Activated gamma-delta T cell treated with anti-CD3 and anti-CD28 coated beads, Interleukin-2, amount 50 U/mL, for 16 hours (primary cell): ENCODE results near the gene HGS.
A peak's percentile ranks its signal among the peaks of the same experiment; 100 is the strongest.

Source experiments
- DNase-seq: peaks from one replicate; pipeline ENCODE4 v3.0.0-alpha.2; 2020; ENCODE audit warnings: low read depth

Gene HGS

DNA sequence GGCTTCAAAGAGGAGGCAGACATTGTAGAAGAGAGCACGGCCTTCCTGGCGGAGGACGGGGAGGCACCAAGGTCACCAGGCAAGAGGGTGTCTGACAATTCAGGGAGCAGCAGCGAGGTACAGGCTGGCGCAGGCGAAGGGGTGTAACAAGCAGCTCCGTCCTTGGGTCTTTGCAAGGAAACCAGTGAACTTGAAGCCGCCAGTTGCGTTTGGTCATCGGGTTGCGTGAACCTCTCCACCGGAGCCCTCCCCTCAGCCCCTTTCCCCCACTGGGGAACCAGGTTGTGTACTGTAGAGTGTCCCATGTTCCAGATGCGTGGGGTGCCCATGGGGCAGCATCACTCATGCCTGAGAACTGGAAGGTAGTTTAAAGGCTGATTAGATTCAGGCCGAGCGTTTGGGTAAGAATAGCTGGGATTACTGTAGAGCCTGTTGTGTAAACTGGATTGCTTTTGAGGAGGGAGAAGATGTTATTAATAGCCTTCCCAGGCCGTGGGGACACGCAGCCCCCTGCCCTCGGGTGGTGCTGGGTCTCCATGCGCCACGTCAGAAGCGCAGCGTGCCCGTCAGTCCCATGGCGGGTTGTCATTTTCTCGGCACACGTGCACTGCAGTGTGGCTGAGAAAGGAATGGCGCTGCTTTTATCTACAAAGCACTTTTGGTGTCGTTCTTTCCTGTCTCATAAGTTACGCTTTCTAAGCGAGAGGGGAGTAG is 21.9 kb downstream of the HGS start:
- no peak for DNase-seq

DNA sequence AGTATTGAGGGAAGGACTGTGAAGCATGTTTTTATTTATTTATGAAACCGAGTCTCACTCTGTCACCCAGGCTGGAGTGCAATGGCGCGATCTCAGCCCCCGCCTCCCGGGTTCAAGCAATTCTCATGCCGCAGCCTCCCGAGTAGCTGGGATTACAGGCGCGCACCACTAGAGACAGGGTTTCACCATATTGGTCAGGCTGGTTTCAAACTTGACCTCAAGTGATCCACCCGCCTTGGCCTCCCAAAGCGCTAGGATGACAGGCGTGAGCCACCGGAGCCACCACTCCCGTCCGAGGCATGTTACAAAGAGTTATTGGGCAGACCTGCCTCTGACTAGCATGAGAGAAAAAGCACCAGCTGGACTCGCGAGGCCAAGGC is 22.4 kb downstream of the HGS start:
- no peak for DNase-seq

DNA sequence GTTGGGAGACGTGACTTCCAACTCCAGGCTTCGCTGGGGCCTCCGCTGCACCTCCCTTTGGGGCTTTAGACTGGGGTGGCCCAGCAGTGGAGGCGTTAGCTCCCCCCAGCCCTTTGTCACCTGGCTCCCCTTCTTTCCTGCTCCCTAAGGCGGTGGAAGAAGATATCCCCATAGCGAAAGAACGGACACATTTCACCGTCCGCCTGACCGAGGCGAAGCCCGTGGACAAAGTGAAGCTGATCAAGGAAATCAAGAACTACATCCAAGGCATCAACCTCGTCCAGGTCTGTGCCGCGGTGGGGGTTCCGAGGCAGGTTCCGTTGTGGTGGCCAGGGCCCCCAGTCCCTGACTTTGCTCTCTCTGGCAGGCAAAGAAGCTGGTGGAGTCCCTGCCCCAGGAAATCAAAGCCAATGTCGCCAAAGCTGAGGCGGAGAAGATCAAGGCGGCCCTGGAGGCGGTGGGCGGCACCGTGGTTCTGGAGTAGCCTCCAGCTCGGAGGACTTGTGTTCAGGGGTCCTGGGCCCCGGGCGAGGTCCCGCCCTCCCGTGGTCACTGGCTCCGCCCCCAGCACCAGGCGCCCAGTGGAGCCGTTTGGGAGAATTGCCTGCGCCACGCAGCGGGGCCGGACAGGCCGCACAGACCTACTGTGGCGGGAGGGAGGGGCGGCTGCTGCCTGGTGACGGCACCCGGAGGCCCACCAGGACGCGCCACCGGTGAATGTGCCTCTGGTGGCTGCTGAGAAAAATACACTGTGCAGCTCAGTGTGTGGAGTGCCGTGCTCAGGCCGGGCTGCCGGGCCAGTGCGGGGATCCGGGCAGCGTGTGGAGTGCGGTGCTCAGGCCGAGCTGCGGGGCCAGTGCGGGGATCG is 23.2 kb downstream of the HGS start:
- no peak for DNase-seq

DNA sequence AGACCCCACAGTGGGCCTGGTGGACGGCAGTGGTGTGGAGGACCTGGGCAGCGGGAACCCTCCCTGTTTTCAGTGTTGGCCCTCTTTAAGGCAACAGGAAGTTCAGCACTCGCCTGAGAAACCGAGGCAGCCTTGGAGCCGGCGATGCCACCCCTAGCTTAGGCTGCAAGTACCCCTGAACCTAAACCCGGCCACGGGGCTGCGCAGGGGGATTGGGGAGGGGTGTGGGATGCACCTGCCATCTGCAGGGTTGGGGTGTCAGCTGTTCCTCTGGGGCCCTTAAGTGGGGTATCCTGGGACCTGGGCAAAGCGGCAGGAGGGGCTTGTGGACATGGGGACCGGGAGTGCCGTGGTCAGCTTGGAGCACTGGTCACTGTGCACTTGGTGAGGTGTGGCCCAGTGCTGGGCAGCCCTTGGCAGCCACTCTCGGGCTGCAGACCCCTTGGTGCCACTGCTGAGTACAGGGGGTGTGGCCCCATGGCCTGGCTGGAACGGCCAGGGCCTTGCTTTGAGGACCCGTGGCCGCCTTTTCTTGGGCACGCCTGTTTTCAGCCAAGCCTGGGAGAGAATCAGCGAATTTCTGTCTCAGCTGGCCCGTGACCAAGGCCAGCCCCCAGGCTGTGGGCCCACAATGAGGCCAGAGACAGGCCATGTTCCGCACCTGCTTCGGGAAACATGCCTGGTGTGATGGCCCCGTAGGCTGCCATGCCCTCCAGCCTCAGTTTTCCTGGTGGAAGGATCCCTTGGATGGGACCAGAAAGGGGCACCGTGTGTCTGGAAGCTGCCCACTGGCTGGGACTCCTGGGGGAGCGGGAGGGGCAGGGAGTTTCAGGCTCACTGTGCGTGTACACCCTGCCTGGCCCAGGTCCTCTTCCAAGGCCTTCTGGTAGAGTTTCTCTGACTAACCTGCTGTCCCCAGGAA is 24.2 kb downstream of the HGS start:
- no peak for DNase-seq

DNA sequence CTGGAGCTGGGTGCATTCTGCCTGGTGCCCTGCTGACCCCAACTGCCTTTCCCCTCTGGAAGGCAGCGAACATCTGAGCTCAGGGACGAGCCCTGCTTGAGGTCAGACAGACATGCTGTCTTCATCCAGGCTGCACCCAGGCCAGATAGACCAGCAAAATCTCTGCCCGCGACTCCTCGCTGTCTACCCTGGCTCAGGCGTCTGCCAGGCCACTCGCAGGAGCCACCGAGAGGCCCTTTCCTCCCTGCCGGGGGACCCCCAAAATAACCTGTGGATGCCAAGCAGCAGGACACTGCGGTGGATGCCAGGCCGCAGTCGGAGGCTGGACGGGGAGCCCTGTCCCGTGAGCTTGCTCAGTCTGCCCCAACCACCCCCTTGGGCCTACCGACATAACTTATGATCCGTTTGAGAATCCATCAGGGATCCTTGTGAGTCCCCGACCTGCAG is 25.0 kb downstream of the HGS start:
- no peak for DNase-seq

GRCh38 chr17:81710514-81711308 is 26.9 kb downstream of the HGS start:
- DNase-seq, result no peak

DNA sequence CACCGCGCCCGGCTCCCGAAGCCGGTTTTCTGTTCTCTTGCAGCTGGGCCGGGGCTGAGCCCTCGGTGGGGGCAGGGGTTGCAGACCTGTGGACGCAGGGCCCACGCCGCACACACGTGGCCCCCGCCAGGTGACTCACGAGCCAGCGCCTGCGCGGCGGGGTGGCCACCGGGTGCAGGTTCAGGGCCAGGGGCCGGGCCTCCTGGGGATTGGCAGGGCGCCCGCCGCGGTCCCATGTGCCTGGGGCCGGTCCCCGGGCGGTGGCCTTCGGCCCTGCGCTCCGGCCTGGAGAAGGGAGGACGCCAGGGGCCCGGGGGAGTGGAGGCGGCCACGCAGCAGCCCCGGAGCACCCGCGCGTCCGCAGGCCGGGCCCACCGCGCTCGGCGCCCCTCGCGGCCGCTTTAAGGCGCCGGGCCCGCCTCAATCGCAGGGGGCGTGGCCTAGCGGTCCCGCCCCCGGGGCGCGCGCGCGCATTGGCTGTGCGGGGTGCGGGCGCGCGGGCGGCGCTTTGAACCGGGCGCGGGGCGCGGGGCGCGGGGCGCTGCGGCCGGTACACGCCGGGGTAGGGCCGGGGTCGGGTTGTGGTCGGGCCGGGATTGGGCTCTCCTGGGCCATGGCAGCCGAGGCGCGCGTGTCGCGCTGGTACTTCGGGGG is 28.1 kb downstream of the HGS start, which contains the start of gene SLC25A10:
Gene SLC25A10 (plus strand): TSS at position 471 of the 654 bp plus-strand sequence. CDS start 143 bp downstream, at position 614.
- DNase-seq, result peak; percentile 64

- DNase-seq, result no peak
These were observed 28.7 kb downstream of the HGS start for GRCh38 chr17:81712468-81713003.

DNA sequence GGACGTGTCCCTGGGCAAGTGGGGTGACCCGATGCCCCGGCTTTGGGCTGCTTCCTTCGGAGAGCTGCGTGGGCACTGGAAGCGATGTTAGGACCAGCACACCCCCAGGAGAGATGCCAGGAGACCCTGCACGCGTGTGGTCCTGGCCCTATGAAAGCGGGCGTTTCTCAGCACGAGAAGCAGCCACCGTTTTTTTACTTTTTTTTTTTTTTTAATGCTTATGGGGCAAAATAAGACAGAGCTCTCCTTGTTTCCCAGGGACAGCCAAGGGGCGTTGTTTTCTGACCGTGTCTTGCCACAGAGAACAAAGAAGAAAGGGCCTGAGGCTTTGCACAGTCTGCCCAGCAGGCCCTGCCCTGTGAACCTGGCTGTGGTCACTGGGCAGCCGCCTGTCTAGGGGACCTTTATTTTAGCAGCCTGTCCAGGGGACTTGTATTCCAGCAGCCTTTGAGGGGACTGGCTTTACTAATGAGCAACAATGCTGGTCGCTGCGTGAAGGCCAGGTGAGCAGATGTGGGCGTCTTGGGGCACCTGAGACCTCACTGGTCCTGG is 29.3 kb downstream of the HGS start:
- DNase-seq, result no peak

DNA sequence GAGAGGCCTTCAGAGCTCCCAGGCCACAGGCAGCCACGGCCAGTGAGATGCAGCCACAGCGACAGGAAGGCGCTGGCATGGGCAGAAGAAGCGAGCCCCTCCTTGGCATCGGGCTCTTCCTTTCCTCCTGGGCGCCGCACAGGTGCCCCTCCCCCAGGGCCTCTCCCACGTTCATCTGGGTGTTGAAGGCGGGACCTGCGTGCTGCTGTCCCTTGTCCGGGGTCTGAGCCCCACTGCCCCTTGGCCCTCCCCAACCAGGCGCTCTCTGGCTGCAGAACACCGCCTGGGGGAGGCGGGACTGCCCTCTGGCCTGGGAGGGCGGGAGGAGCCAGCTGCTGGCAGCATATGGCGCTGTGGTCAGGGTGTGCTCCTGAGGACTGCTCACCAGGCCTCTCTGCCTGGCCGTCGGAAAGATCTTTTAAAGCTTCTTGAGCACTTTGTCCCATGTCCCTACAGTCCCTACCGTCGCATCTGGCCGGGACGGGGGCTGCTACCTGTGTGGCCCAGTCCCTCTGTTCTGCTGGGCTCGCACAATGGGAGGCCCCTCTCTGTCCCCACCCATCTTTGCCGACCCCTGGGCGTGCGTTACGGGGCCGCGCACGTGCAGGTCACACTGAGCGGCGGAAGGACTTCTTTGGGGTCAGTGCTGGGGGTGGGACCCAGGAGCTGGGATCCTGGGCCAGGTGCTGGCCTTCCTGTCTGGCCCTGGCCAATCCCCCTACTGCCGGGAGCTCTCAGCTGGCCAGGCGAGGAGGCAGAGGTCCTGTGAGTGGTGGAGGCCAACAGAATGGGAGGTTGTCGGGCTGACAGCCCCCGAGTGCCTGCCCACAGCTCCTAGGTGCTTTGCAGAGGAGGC is 30.0 kb downstream of the HGS start:
- DNase-seq, result no peak

GRCh38 chr17:81714412-81715106 is 30.7 kb downstream of the HGS start:
- DNase-seq, result no peak

GRCh38 chr17:81715107-81715871 is 31.5 kb downstream of the HGS start:
- no peak for DNase-seq

- DNase-seq, result no peak
These were observed 32.3 kb downstream of the HGS start for GRCh38 chr17:81715872-81716673.

- DNase-seq, result no peak
These were observed 32.8 kb downstream of the HGS start for GRCh38 chr17:81716674-81716996.

- no peak for DNase-seq
These were observed 33.4 kb downstream of the HGS start for GRCh38 chr17:81717049-81717765.

DNA sequence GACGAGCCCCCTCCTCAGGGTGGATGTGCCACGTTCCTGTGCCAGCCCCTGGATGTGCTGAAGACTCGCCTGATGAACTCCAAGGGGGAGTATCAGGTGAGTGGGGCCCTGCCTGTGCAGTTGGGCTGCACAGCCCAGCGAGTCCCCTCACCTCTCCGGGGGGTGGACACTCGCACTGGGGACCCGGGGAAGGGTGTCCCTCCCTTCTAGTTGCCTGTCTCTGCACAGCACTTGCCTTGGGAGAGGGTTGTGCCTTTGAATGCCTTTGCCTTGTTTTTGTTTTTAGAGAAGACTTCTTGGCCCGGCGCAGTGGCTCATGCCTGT is 33.9 kb downstream of the HGS start:
- DNase-seq, result no peak
